Astrocyte of the cerebellum (primary cell): Measurements from ENCODE around the gene ANXA2.
A peak's percentile ranks its signal among the peaks of the same experiment; 100 is the strongest.

Source experiments
- DNase-seq: peaks from one replicate; pipeline ENCODE4 v3.0.0-alpha.2; 2011; ENCODE audit warnings: low read depth
- H3K4me3 ChIP-seq: 2 replicates; pipeline ENCODE4 v1.5.1; 2011; ENCODE audit warnings: mild to moderate bottlenecking, low read depth, low read length, moderate library complexity
- in situ Hi-C: cut with HindIII; loops from 2 replicates; pipeline ENCODE4 v1.10.0; 2017; ENCODE audit warnings: low sequenced_read_pairs
- TF ChIP-seq, protein P1 (sequence below): IDR thresholded peaks from 2 replicates; pipeline ENCODE4 v1.5.1; 2012; ENCODE audit warnings: low read length, low read depth, moderate library complexity, mild to moderate bottlenecking; ENCODE audit errors: missing control alignments

ANXA2 gene

DNA sequence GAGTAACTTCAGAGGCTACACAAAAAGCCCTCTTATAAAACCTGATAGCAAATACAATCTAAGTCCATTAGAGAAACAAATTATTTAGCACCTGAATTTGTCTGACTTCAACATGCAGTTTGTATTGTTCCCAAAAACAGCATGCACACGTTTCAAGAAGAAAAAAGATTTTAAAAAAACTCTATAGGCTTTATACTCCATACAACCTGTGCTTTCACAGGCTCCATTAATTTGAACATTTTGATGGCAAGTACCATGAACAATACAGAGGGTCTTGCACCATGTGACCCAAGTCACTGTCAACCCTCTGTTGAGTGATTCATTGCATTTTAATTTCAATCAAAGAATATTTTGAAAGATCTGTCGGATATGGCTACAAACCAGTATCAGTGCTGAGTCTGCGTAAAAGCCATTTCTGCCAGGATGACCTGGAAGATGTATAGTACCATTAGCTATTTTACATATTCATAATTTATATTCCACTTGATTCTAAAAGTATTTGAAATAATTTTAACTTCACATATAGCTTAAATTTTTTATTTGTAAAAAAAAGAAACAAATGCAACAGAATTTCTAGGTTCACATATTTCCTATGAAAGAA lies 13.2 kb downstream of the ANXA2 start:
- TF ChIP-seq, protein P1, sequence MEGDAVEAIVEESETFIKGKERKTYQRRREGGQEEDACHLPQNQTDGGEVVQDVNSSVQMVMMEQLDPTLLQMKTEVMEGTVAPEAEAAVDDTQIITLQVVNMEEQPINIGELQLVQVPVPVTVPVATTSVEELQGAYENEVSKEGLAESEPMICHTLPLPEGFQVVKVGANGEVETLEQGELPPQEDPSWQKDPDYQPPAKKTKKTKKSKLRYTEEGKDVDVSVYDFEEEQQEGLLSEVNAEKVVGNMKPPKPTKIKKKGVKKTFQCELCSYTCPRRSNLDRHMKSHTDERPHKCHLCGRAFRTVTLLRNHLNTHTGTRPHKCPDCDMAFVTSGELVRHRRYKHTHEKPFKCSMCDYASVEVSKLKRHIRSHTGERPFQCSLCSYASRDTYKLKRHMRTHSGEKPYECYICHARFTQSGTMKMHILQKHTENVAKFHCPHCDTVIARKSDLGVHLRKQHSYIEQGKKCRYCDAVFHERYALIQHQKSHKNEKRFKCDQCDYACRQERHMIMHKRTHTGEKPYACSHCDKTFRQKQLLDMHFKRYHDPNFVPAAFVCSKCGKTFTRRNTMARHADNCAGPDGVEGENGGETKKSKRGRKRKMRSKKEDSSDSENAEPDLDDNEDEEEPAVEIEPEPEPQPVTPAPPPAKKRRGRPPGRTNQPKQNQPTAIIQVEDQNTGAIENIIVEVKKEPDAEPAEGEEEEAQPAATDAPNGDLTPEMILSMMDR, result no peak
- in situ Hi-C loops, result no loop called here
- H3K4me3 ChIP-seq, result no peak overlapping the region
- no peak for DNase-seq

DNA sequence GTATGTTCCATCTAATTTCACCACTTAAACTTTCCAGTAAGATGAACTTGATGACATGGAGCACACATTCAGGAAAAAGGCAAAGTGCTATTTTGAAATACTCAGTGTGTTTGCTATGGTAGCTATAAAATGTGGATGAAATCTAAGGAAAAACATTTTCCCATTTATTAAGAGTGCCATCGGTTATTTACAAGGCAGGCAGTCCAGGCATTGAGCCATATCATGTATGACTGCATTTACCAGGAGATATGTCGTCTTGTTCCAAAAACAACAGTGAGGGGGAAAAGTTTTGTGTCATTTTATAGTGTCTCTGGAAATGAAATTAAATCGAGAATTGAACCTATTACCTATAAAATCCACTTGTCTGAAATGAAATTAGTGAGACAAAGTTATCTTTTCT lies 13.7 kb downstream of the ANXA2 start:
- TF ChIP-seq, protein P1, result no peak
- in situ Hi-C loops, result no loop called here
- DNase-seq, result no peak
- H3K4me3 ChIP-seq, result no peak overlapping the region

DNA sequence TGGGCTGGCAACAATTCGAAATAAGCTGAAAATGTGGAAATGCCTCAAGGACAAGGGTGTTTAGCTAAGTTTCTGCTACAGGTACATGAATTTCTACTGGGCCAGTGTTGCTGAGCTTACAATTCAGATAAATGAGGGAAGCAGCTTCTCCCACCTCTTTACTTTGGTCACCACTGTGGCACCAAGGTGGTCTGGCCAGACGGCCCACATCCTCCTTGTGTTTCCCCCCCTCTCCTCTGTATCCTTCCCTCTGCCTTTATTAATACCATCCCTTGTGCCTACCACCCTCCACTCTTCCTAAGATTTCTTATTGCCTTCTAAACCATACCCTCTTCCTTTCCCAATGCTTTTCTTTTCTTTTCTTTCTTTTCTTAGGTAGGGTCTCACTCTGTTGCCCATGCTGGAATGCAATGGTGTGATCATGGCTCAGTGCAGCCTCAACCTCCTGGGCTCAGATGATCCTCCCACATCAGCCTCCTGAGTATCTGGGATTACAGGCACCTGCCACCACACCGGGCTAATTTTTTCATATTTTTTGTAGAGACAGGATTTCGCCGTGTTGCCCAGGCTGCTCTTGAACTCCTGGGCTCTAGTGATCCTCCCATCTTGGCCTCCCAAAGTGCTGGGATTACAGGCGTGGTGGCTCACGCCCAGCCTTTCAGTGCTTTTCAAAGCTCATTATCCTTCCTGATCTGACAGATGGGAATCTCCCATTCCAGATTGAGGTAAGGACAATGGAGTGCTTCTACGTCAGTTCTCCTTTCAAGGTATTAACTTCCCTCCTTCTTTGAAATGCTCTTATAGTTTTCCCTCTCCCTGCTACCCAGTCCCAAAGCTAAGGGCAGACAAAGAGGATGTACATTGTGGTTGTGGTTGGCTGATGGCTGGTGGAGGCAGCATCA lies 14.8 kb downstream of the ANXA2 start:
- in situ Hi-C loops, result no loop called here
- TF ChIP-seq, protein P1, result no peak
- DNase-seq, result no peak
- no peak overlapping the region for H3K4me3 ChIP-seq

DNA sequence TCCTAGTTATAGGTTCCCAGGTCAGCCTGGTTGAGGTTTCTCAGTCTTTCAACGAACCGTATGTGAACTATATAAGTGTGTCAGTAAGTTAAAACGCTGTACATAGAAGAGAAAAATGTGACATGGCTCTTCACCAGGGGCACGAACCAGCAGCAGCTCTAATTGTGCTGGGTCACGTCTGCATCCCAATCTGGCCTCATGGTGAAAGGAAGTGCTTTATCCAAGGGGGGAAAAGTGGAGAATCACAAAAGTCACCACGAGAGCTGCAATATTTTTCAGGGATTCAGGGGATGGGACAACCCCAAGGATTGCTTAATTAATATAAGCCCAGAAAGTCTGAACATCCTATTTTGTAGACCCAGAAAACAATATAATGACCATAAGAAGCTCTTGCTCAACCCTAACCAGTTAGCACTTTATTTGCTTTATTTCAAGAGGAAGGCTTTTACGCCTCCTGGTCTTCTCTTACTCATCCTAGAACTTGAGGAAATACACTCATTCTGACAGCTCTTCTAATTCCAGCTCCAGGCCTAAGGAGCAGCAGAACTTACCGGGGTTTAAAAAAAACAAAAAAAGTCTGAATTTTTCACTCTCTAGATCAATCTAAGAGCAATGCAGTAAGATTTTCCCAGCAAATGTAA lies 16.5 kb downstream of the ANXA2 start:
- TF ChIP-seq, protein P1, result no peak
- no peak for DNase-seq
- no peak overlapping the region for H3K4me3 ChIP-seq
- in situ Hi-C loops, result no loop called here

DNA sequence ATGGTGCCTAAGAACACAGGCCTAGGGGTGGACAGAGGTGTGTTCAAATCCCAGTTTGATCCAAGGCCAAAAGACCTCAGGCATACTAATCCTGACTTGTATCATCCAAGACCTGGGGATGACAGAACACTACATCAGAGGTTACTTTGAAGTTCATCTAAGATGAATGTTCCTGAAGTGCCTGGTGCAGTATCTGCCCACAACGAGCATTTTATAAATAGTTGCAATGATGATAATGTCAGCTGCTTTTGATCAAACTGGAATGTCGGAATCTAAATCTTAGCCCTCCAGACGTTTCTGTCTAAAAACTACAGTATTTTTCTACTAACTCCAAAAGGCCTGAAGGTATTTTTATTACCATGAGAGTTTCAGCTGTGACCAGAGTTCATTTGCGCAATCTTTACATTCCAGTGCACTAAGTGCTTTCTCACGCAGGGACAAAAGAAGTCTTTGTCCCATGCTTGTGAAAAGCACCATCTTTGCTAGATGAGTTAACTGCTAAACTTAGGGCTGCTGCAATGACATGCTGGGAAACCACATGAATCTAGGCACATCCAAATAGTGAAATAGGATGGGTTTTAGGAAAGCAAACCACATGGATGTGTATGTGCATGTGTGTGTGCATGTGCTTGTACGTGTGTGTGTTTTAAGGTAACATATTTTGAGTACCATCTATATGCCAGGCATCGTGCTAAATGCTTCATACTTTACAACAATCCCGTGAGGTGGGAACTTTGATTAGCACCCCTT lies 18.1 kb downstream of the ANXA2 start:
- in situ Hi-C loops, result no loop called here
- TF ChIP-seq, protein P1, result no peak
- no peak overlapping the region for H3K4me3 ChIP-seq
- peak; percentile 84 for DNase-seq

DNA sequence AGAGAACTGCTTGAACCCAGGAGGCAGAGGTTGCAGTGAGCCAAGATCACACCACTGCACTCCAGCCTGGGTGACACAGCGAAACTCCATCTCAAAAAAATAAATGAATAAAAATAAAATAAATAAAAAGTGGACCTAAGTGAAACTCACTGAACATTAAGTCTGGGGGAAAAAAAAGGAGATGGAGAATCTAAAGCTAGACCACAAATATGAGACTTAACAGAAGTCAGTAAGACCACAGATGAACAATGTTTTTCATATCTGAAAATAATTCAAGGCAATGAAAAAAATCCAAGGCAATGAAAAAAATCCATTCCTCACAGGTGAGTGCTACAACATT lies 18.6 kb downstream of the ANXA2 start:
- in situ Hi-C loops, result no loop called here
- H3K4me3 ChIP-seq, result no peak overlapping the region
- TF ChIP-seq, protein P1, result no peak
- no peak for DNase-seq
